Trophoblast cell (in vitro differentiated cells and primary cell): Measurements from ENCODE around the gene PPIB.

Experiments
- DNase-seq, 2 donors: peaks; one replicate each; pipeline ENCODE4 v3.0.0-alpha.2; 2016
- H2AFZ ChIP-seq: 2 replicates; pipeline ENCODE4 v1.6.1; 2013; ENCODE audit warnings: low read length, moderate library complexity, mild to moderate bottlenecking; ENCODE audit not compliant: insufficient read depth, poor library complexity
- H2AK5ac ChIP-seq: 2 replicates; pipeline ENCODE4 v1.6.1; 2013; ENCODE audit warnings: mild to moderate bottlenecking, low read length
- H2BK120ac ChIP-seq: 2 replicates; pipeline ENCODE4 v1.6.1; 2013; ENCODE audit warnings: low read length, mild to moderate bottlenecking, moderate library complexity; ENCODE audit not compliant: insufficient read depth, poor library complexity
- H2BK12ac ChIP-seq: 2 replicates; pipeline ENCODE4 v1.6.1; 2013; ENCODE audit warnings: mild to moderate bottlenecking, low read length, moderate library complexity
- H2BK5ac ChIP-seq: 2 replicates; pipeline ENCODE4 v1.6.1; 2013; ENCODE audit warnings: low read length, low read depth, moderate library complexity, mild to moderate bottlenecking; ENCODE audit not compliant: poor library complexity
- H3K14ac ChIP-seq: 2 replicates; pipeline ENCODE4 v1.6.1; 2013; ENCODE audit warnings: mild to moderate bottlenecking, low read length
- H3K18ac ChIP-seq: 2 replicates; pipeline ENCODE4 v1.6.1; 2013; ENCODE audit warnings: mild to moderate bottlenecking, low read length
- H3K23ac ChIP-seq: 2 replicates; pipeline ENCODE4 v1.6.1; 2013; ENCODE audit warnings: low read length
- H3K27ac ChIP-seq: 2 replicates; pipeline ENCODE4 v1.5.1; 2013; ENCODE audit warnings: low read depth, mild to moderate bottlenecking, inconsistent platforms, low read length, moderate library complexity
- H3K27me3 ChIP-seq: 2 replicates; pipeline ENCODE4 v1.6.1; 2013; ENCODE audit warnings: inconsistent platforms, mild to moderate bottlenecking, low read length, moderate library complexity; ENCODE audit not compliant: insufficient read depth
- H3K36me3 ChIP-seq, 2 experiments: 1 replicate in 1 of 2; 2 replicates in 1 of 2; pipeline ENCODE4 v1.6.1; 2013; ENCODE audit warnings: low read length in 2 of 2, mild to moderate bottlenecking in 2 of 2, moderate library complexity in 1 of 2; ENCODE audit not compliant: insufficient read depth in 2 of 2, control insufficient read depth in 1 of 2
- H3K4ac ChIP-seq: 2 replicates; pipeline ENCODE4 v1.6.1; 2013; ENCODE audit warnings: low read depth, mild to moderate bottlenecking, low read length, moderate library complexity
- H3K4me1 ChIP-seq, 2 experiments: 1 replicate in 1 of 2; 2 replicates in 1 of 2; pipeline ENCODE4 v1.6.1; 2013; ENCODE audit warnings: low read length in 2 of 2, mild to moderate bottlenecking in 2 of 2, moderate library complexity in 1 of 2; ENCODE audit not compliant: insufficient read depth in 2 of 2, control insufficient read depth in 1 of 2
- H3K4me2 ChIP-seq: 2 replicates; pipeline ENCODE4 v1.6.1; 2013; ENCODE audit warnings: inconsistent platforms, mild to moderate bottlenecking, low read length, moderate library complexity
- H3K4me3 ChIP-seq: 2 replicates; pipeline ENCODE4 v1.5.1; 2013; ENCODE audit warnings: mild to moderate bottlenecking, low read depth, low read length, inconsistent platforms
- H3K79me1 ChIP-seq: one replicate; pipeline ENCODE4 v1.6.1; 2013; ENCODE audit warnings: low read length
- H3K79me2 ChIP-seq: 2 replicates; pipeline ENCODE4 v1.6.1; 2013; ENCODE audit warnings: low read length, mild to moderate bottlenecking; ENCODE audit not compliant: control insufficient read depth, insufficient read depth, poor library complexity
- H3K9ac ChIP-seq: 2 replicates; pipeline ENCODE4 v1.6.1; 2013; ENCODE audit warnings: mild to moderate bottlenecking, low read length
- H3K9me3 ChIP-seq: 2 replicates; pipeline ENCODE4 v1.6.1; 2013; ENCODE audit warnings: low read depth, mild to moderate bottlenecking, control low read depth, inconsistent platforms, low read length; ENCODE audit not compliant: insufficient read depth
- H4K12ac ChIP-seq: 2 replicates; pipeline ENCODE4 v1.6.1; 2013; ENCODE audit warnings: low read depth, mild to moderate bottlenecking, low read length, moderate library complexity
- H4K8ac ChIP-seq: 2 replicates; pipeline ENCODE4 v1.6.1; 2013; ENCODE audit warnings: low read depth, mild to moderate bottlenecking, low read length, moderate library complexity
- H4K91ac ChIP-seq: one replicate; pipeline ENCODE4 v1.6.1; 2013; ENCODE audit warnings: low read depth, mild to moderate bottlenecking, low read length, moderate library complexity
- WGBS: extraction: QIAGEN DNeasy Blood & Tissue Kit; methylation state at CpG from one replicate; pipeline ENCODE4 v1.1.7; 2013; ENCODE audit warnings: missing lambda C conversion rate; ENCODE audit not compliant: insufficient read length, insufficient coverage; ENCODE audit errors: extremely low coverage; 5-methylcytosine and 5-hydroxymethylcytosine counted together

The PPIB gene

DNA sequence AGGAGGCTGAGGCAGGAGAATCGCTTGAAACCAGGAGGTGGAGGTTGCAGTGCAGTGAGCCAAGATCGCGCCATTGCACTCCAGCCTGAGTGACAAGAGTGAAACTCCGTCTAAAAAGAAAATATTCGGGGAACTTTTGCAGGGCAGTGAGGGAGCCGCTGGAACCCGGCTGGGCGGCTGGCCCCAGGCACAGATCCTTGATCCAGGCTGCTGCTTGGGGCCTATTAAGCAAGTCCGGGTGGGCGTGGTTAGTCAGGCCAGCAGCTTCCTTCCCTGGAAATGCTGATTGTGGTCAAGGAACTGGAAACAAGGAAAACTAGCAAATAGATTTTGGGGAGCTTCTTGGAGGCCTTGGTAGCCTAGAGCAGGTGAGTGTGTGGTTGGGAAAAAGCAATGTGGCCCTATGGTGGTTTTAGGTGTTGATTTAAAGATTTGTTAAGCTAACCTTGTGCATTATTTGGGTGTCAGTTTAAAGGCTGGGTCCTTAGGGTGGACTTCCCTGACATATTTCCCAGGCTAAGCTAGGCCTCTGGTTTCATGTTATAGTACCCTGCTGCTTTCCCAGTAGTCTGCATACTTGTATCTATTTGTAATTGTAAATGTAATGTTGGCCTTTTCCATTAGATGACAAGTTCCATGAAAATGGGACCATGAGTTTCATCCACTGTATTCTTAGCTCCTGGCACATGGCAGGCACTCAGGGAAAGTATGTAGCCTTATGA is 29.0 kb downstream of the PPIB start:
- Histone ChIP-seq H4K12ac (no peak overlapping the region), H3K36me3 (peaks cover 48 to 75% of the 10 kb centered on the region in 2 experiments), H3K27ac (no peak overlapping the region), H3K9ac (no peak overlapping the region), H3K4me1 (no peaks in the 10 kb centered on the region), H3K9me3 (no peaks in the 10 kb centered on the region), H4K91ac (no peak overlapping the region), H3K27me3 (no peaks in the 10 kb centered on the region), H2AK5ac (no peak overlapping the region), H3K4me2 (no peak overlapping the region), H3K79me1 (no peaks in the 10 kb centered on the region), H3K4ac (no peak overlapping the region), H2AFZ (no peak overlapping the region), H3K79me2 (no peaks in the 10 kb centered on the region), H3K18ac (no peak overlapping the region), H4K8ac (no peak overlapping the region), H3K4me3 (no peak overlapping the region), H3K14ac (no peak overlapping the region), H3K23ac (no peak overlapping the region), H2BK120ac (no peak overlapping the region), H2BK5ac (no peak overlapping the region), H2BK12ac (no peak overlapping the region)
- no CpG with 5 or more reads among the region's 10 CpGs for WGBS
- peak in 1 of 2 donors; percentile 21 for DNase-seq

- no CpG with 5 or more reads among the region's 4 CpGs for WGBS
- Histone ChIP-seq H3K36me3 (peaks cover 43 to 74% of the 10 kb centered on the region in 2 experiments), H4K91ac (no peak overlapping the region), H3K79me1 (no peaks in the 10 kb centered on the region), H3K4me3 (no peak overlapping the region), H3K79me2 (no peaks in the 10 kb centered on the region), H3K23ac (no peak overlapping the region), H3K4me2 (no peak overlapping the region), H2AFZ (no peak overlapping the region), H3K9me3 (no peaks in the 10 kb centered on the region), H2BK120ac (no peak overlapping the region), H3K18ac (no peak overlapping the region), H2AK5ac (no peak overlapping the region), H4K12ac (no peak overlapping the region), H2BK5ac (no peak overlapping the region), H3K27ac (no peak overlapping the region), H2BK12ac (no peak overlapping the region), H3K4me1 (no peaks in the 10 kb centered on the region), H3K4ac (no peak overlapping the region), H3K14ac (no peak overlapping the region), H3K9ac (no peak overlapping the region), H3K27me3 (no peaks in the 10 kb centered on the region), H4K8ac (no peak overlapping the region)
- no peak for DNase-seq
Observed at GRCh38 chr15:64132217-64132616, 30.6 kb downstream of the PPIB start.

- H3K36me3 ChIP-seq, result peaks cover 37 to 67% of the 10 kb centered on the region in 2 experiments
- H3K79me1 ChIP-seq, result no peaks in the 10 kb centered on the region
- H3K27ac ChIP-seq, result no peak overlapping the region
- no peak for DNase-seq
- no peaks in the 10 kb centered on the region for H3K79me2 ChIP-seq
- no CpG with 5 or more reads among the region's 7 CpGs for WGBS
- no peak overlapping the region for H3K4me2 ChIP-seq
- H4K8ac ChIP-seq, result no peak overlapping the region
- H2AK5ac ChIP-seq, result no peak overlapping the region
- H4K12ac ChIP-seq, result no peak overlapping the region
- no peak overlapping the region for H3K18ac ChIP-seq
- H3K9me3 ChIP-seq, result no peaks in the 10 kb centered on the region
- H2BK5ac ChIP-seq, result no peak overlapping the region
- no peak overlapping the region for H2BK12ac ChIP-seq
- H3K27me3 ChIP-seq, result no peaks in the 10 kb centered on the region
- no peaks in the 10 kb centered on the region for H3K4me1 ChIP-seq
- H4K91ac ChIP-seq, result no peak overlapping the region
- no peak overlapping the region for H2BK120ac ChIP-seq
- H2AFZ ChIP-seq, result no peak overlapping the region
- H3K23ac ChIP-seq, result no peak overlapping the region
- H3K4me3 ChIP-seq, result no peak overlapping the region
- H3K14ac ChIP-seq, result no peak overlapping the region
- no peak overlapping the region for H3K9ac ChIP-seq
- no peak overlapping the region for H3K4ac ChIP-seq
Observed at GRCh38 chr15:64131547-64131946, 31.3 kb downstream of the PPIB start.

- H3K18ac ChIP-seq, result no peak overlapping the region
- H4K12ac ChIP-seq, result no peak overlapping the region
- H3K4ac ChIP-seq, result no peak overlapping the region
- no peaks in the 10 kb centered on the region for H3K4me1 ChIP-seq
- no peak overlapping the region for H4K8ac ChIP-seq
- WGBS, result no CpG with 5 or more reads among the region's 3 CpGs
- no peak overlapping the region for H3K4me2 ChIP-seq
- H2BK5ac ChIP-seq, result no peak overlapping the region
- H4K91ac ChIP-seq, result no peak overlapping the region
- no peak overlapping the region for H2AK5ac ChIP-seq
- no peaks in the 10 kb centered on the region for H3K27me3 ChIP-seq
- no peak overlapping the region for H2BK120ac ChIP-seq
- H3K23ac ChIP-seq, result no peak overlapping the region
- H3K79me2 ChIP-seq, result no peaks in the 10 kb centered on the region
- H3K9ac ChIP-seq, result no peak overlapping the region
- no peaks in the 10 kb centered on the region for H3K9me3 ChIP-seq
- H3K4me3 ChIP-seq, result no peak overlapping the region
- no peaks in the 10 kb centered on the region for H3K79me1 ChIP-seq
- no peak overlapping the region for H2AFZ ChIP-seq
- no peak for DNase-seq
- no peak overlapping the region for H2BK12ac ChIP-seq
- no peak overlapping the region for H3K27ac ChIP-seq
- peaks cover 31 to 64% of the 10 kb centered on the region in 2 experiments for H3K36me3 ChIP-seq
- no peak overlapping the region for H3K14ac ChIP-seq
Observed at GRCh38 chr15:64130159-64130558, 32.7 kb downstream of the PPIB start.
